Liver (tissue), 9 donors: ENCODE measurements around the gene MEI4. TPM values are rescaled to one million over a fixed set of nuclear protein-coding genes. Genes with fewer than 3 reads are reported as not detected.
"Not testable (repeated sequence)": the region's sequence is repeated elsewhere in the genome, so short reads cannot be mapped to it uniquely, and the experiment has no call there.

Experiments used
- DNase-seq: peaks from one replicate; pipeline ENCODE4 v3.0.0-alpha.2; 2017; ENCODE audit warnings: low spot score
- H3K27ac ChIP-seq, 2 donors: one replicate each; pipeline ENCODE4 v1.7.0; 2013; ENCODE audit warnings: inconsistent platforms in 2 of 2, low read length in 2 of 2, control low read depth in 1 of 2, low read depth in 1 of 2, mild to moderate bottlenecking in 1 of 2
- H3K27me3 ChIP-seq, 4 donors: one replicate each; pipeline versions ENCODE4 v1.6.1 to v1.7.0; 2013; ENCODE audit warnings: low read length in 3 of 4, inconsistent platforms in 1 of 4, mild to moderate bottlenecking in 1 of 4, moderate library complexity in 1 of 4; ENCODE audit not compliant: control insufficient read depth in 4 of 4, insufficient read depth in 4 of 4
- H3K36me3 ChIP-seq, 4 donors: one replicate each; pipeline versions ENCODE4 v1.6.1 to v1.7.0; 2013; ENCODE audit warnings: low read length in 3 of 4, mild to moderate bottlenecking in 3 of 4, low read depth in 1 of 4, moderate library complexity in 1 of 4; ENCODE audit not compliant: control insufficient read depth in 4 of 4, insufficient read depth in 3 of 4
- H3K4me1 ChIP-seq, 4 donors: one replicate each; pipeline versions ENCODE4 v1.6.1 to v1.7.0; 2013; ENCODE audit warnings: low read length in 3 of 4, mild to moderate bottlenecking in 3 of 4, moderate library complexity in 1 of 4; ENCODE audit not compliant: control insufficient read depth in 4 of 4, insufficient read depth in 4 of 4
- H3K4me3 ChIP-seq, 3 donors: one replicate each; pipeline versions ENCODE4 v1.6.1 to v1.7.0; 2013; ENCODE audit warnings: low read length in 3 of 3, control low read depth in 1 of 3, low read depth in 1 of 3, mild to moderate bottlenecking in 1 of 3
- H3K9ac ChIP-seq, 2 donors: one replicate each; pipeline ENCODE4 v1.7.0; 2013; ENCODE audit warnings: low read length in 2 of 2, mild to moderate bottlenecking in 2 of 2, moderate library complexity in 2 of 2, control low read depth in 1 of 2, low read depth in 1 of 2
- H3K9me3 ChIP-seq, 4 donors: one replicate each; pipeline versions ENCODE4 v1.6.1 to v1.7.0; 2013; ENCODE audit warnings: low read length in 3 of 4; ENCODE audit not compliant: control insufficient read depth in 4 of 4
- ATF3 ChIP-seq: IDR thresholded peaks from 2 replicates; pipeline ENCODE4 v1.6.1; 2016; ENCODE audit warnings: antibody characterized with exemption
- CTCF ChIP-seq: fragments of 150-350 bp; IDR thresholded peaks from 2 replicates; pipeline ENCODE4 v1.5.1; 2017; ENCODE audit warnings: improper control_type of control experiment, low read depth, low read length; ENCODE audit not compliant: missing input control
- EGR1 ChIP-seq, 2 donors: IDR thresholded peaks; 2 replicates each; pipeline ENCODE4 v1.6.1; 2016 to 2018; ENCODE audit warnings: antibody characterized with exemption in 2 of 2, low read depth in 2 of 2
- FOXA2 ChIP-seq: IDR thresholded peaks from 2 replicates; pipeline ENCODE4 v1.6.1; 2016; ENCODE audit warnings: antibody characterized with exemption
- GABPA ChIP-seq, 2 donors: IDR thresholded peaks in 1 of 2; conservative IDR thresholded peaks in 1 of 2; 2 replicates each; pipeline ENCODE4 v1.6.1; 2016; ENCODE audit warnings: antibody characterized with exemption in 2 of 2, mild to moderate bottlenecking in 1 of 2, moderate library complexity in 1 of 2
- HNF4A ChIP-seq, 2 donors: conservative IDR thresholded peaks; 2 replicates each; pipeline ENCODE4 v1.6.1; 2016; ENCODE audit warnings: antibody characterized with exemption in 2 of 2, mild to moderate bottlenecking in 2 of 2
- HNF4G ChIP-seq: IDR thresholded peaks from 2 replicates; pipeline ENCODE4 v1.6.1; 2016; ENCODE audit warnings: antibody characterized with exemption
- JUND ChIP-seq, 2 donors: IDR thresholded peaks; 2 replicates each; pipeline ENCODE4 v1.6.1; 2016; ENCODE audit warnings: antibody characterized with exemption in 2 of 2
- NR2F2 ChIP-seq: IDR thresholded peaks from 2 replicates; pipeline ENCODE4 v1.6.1; 2016; ENCODE audit warnings: antibody characterized with exemption
- RAD21 ChIP-seq, 2 donors: IDR thresholded peaks; 2 replicates each; pipeline ENCODE4 v1.6.1; 2016; ENCODE audit warnings: antibody characterized with exemption in 2 of 2, mild to moderate bottlenecking in 2 of 2
- RXRA ChIP-seq, 2 donors: IDR thresholded peaks; 2 replicates each; pipeline ENCODE4 v1.6.1; 2017 to 2018; ENCODE audit warnings: antibody characterized with exemption in 2 of 2, mild to moderate bottlenecking in 1 of 2
- SP1 ChIP-seq: IDR thresholded peaks from 2 replicates; pipeline ENCODE4 v1.6.1; 2018; ENCODE audit warnings: antibody characterized with exemption, mild to moderate bottlenecking
- TAF1 ChIP-seq: conservative IDR thresholded peaks from 2 replicates; pipeline ENCODE4 v1.6.1; 2016; ENCODE audit warnings: antibody characterized with exemption, mild to moderate bottlenecking
- YY1 ChIP-seq: IDR thresholded peaks from 2 replicates; pipeline ENCODE4 v1.6.1; 2016; ENCODE audit warnings: antibody characterized with exemption, mild to moderate bottlenecking
- ZBTB33 ChIP-seq: IDR thresholded peaks from 2 replicates; pipeline ENCODE4 v1.6.1; 2016; ENCODE audit warnings: antibody characterized with exemption
- WGBS: extraction: QIAGEN DNeasy Blood & Tissue Kit; methylation state at CpG from one replicate; pipeline ENCODE4 v1.1.7; 2013; 5-methylcytosine and 5-hydroxymethylcytosine counted together
- polyA plus RNA-seq, 2 donors: library from polyadenylated mRNA; stranded (reverse) in 1 of 2; unstranded in 1 of 2; fragments of 200-250 nt in 1 of 2; fragments of >200 nt in 1 of 2; fragmentation: Nextera tagmentation in 1 of 2; extraction: Ambion mirVana in 1 of 2; gene quantifications; one replicate each; pipeline versions ENCODE4 v1.2.1 to v1.2.3, GENCODE V29; 2013 to 2015
- total RNA-seq, 2 donors: library from RNA; depleted of rRNA; stranded (reverse); fragments of >200 nt; gene quantifications; one replicate each; pipeline ENCODE4 v1.2.3, GENCODE V29; 2014
- TF ChIP-seq, protein P1 (sequence below): IDR thresholded peaks from 2 replicates; pipeline ENCODE4 v1.6.1; 2016; ENCODE audit warnings: antibody characterized with exemption, mild to moderate bottlenecking
- TF ChIP-seq, protein P2 (sequence below): IDR thresholded peaks from 2 replicates; pipeline ENCODE4 v1.6.1; 2016; ENCODE audit warnings: antibody characterized with exemption
- donor health status: healthy.
- donor health status: healthy.
- donor health status: healthy.
- donor health status: healthy.
- donor health status: healthy.

MEI4 gene
- total and polyA plus RNA-seq, 4 donors: 0.36 to 0.84 (median 0.42) TPM

DNA sequence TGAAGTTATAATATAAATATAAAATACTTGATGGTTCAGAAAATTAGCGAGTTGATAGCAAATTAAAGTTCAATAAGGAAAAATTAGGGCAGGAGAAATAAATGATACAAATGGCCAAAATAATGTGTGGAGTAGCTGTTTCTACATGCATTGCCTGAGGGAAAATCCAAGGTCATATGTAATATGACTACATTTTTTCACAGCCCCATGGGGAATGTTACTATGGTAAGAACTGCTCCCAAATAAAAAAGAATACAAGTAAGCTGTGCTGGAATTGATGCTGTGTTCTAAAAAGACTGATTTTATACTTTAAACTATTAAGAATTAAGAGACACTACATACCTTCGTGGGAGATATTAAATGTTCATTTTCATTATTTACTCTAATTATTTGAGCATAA is 34.1 kb downstream of the MEI4 start:
- H3K27ac ChIP-seq: no peak overlapping the region
- no peaks in the 10 kb centered on the region for H3K27me3 ChIP-seq
- WGBS: 88% methylated on average over 2 of the region's 2 CpGs
- no peaks in the 10 kb centered on the region for H3K9me3 ChIP-seq
- no peaks in the 10 kb centered on the region for H3K36me3 ChIP-seq
- DNase-seq: no peak
- H3K9ac ChIP-seq: no peak overlapping the region
- no peaks in the 10 kb centered on the region for H3K4me1 ChIP-seq
- H3K4me3 ChIP-seq: no peak overlapping the region
- TF ChIP-seq ATF3 (no peak), NR2F2 (no peak), JUND (IDR thresholded peaks at IDR 0.05) (no peak), CTCF (no peak), FOXA2 (no peak), RAD21 (IDR thresholded peaks at IDR 0.05) (no peak), SP1 (no peak), YY1 (no peak), EGR1 (IDR thresholded peaks at IDR 0.05; ENCODE audit: low read depth in 2 of 2) (no peak), ZBTB33 (no peak), TAF1 (no peak), HNF4G (no peak), RXRA (IDR thresholded peaks at IDR 0.05) (no peak), GABPA (IDR thresholded peaks at IDR 0.05 in 1 of 2, conservative IDR thresholded peaks at IDR 0.05 in 1 of 2) (no peak)
- TF ChIP-seq, protein P1, sequence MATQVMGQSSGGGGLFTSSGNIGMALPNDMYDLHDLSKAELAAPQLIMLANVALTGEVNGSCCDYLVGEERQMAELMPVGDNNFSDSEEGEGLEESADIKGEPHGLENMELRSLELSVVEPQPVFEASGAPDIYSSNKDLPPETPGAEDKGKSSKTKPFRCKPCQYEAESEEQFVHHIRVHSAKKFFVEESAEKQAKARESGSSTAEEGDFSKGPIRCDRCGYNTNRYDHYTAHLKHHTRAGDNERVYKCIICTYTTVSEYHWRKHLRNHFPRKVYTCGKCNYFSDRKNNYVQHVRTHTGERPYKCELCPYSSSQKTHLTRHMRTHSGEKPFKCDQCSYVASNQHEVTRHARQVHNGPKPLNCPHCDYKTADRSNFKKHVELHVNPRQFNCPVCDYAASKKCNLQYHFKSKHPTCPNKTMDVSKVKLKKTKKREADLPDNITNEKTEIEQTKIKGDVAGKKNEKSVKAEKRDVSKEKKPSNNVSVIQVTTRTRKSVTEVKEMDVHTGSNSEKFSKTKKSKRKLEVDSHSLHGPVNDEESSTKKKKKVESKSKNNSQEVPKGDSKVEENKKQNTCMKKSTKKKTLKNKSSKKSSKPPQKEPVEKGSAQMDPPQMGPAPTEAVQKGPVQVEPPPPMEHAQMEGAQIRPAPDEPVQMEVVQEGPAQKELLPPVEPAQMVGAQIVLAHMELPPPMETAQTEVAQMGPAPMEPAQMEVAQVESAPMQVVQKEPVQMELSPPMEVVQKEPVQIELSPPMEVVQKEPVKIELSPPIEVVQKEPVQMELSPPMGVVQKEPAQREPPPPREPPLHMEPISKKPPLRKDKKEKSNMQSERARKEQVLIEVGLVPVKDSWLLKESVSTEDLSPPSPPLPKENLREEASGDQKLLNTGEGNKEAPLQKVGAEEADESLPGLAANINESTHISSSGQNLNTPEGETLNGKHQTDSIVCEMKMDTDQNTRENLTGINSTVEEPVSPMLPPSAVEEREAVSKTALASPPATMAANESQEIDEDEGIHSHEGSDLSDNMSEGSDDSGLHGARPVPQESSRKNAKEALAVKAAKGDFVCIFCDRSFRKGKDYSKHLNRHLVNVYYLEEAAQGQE: no peak
- TF ChIP-seq, protein P2, sequence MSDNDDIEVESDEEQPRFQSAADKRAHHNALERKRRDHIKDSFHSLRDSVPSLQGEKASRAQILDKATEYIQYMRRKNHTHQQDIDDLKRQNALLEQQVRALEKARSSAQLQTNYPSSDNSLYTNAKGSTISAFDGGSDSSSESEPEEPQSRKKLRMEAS: no peak

DNA sequence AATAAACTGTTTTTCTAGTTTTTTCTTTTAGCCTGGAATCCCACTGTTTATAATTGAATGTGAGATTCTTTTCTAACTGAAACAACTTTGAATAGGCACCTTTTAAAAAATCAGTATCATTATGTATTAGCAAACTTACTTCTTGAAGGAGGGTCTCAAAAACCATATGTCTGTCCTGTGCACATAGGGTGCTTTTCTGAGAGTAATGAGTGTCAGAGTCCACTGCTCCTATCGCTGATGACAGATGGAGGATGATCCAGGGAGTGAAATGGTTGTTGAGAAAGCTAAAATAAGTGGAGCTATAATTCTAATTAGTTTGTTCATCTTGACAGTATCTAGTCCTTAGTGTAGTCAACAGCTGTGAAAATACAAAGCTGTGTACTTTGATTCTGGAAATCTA is 35.8 kb downstream of the MEI4 start:
- TF ChIP-seq HNF4A (conservative IDR thresholded peaks at IDR 0.05) (peak; percentile 54 to 57), YY1 (no peak)
- Histone ChIP-seq H3K27ac (no peak overlapping the region), H3K36me3 (no peaks in the 10 kb centered on the region), H3K9me3 (no peaks in the 10 kb centered on the region), H3K9ac (no peak overlapping the region), H3K27me3 (no peaks in the 10 kb centered on the region), H3K4me3 (no peak overlapping the region), H3K4me1 (no peaks in the 10 kb centered on the region)
- no peak for DNase-seq
- WGBS: 26% methylated on average over 1 of the region's 1 CpG

- not testable (repeated sequence) for DNase-seq, H3K27me3 ChIP-seq, H3K9ac ChIP-seq, H3K36me3 ChIP-seq, H3K4me1 ChIP-seq, H3K4me3 ChIP-seq, H3K9me3 ChIP-seq, H3K27ac ChIP-seq
- WGBS: 89% methylated on average over 6 of the region's 6 CpGs
These were observed 47.3 kb downstream of the MEI4 start for GRCh38 chr6:77700095-77700494.
